ENCODE measurements around the gene ITPR1. TPM values are rescaled to one million over a fixed set of nuclear protein-coding genes. Genes with fewer than 3 reads are reported as not detected.

The ITPR1 gene
- total RNA-seq, 1 donor from 2014 or later, result 6.7 TPM

- Mint-ChIP-seq H3K4me3 (ENCODE audit: unreplicated experiment) (no peak overlapping the region), H3K9me3 (ENCODE audit: unreplicated experiment) (no peaks in the 10 kb centered on the region), H3K27me3 (ENCODE audit: low read depth, unreplicated experiment) (peaks cover 9% of the 10 kb centered on the region), H3K27ac (ENCODE audit: unreplicated experiment) (no peak overlapping the region), H3K36me3 (ENCODE audit: low read depth, unreplicated experiment) (no peaks in the 10 kb centered on the region), H3K4me1 (ENCODE audit: low read depth, unreplicated experiment) (no peaks in the 10 kb centered on the region)
- DNase-seq (ENCODE audit: low read depth) (no peak), FAIRE-seq (no peak)
- no peaks in the 10 kb centered on the region for H3K36me3 ChIP-seq (ENCODE audit: insufficient read depth, low read length)
- H3K4me1 ChIP-seq (ENCODE audit: insufficient read depth, low read length), result peaks cover 9% of the 10 kb centered on the region
- H3K4me2 ChIP-seq (ENCODE audit: low read length), result no peak overlapping the region
- peaks cover 28% of the 10 kb centered on the region for H3K27me3 ChIP-seq (ENCODE audit: insufficient read depth, low read length)
- no peak overlapping the region for H2AFZ ChIP-seq (ENCODE audit: low read depth, low read length)
- no peaks in the 10 kb centered on the region for H3K9me3 ChIP-seq (ENCODE audit: insufficient read depth, low read depth, low read length)
- no peak overlapping the region for H3K27ac ChIP-seq (ENCODE audit: low read depth, low read length)
- no peak overlapping the region for H3K4me3 ChIP-seq (ENCODE audit: insufficient read depth, low read depth, low read length)
- no peaks in the 10 kb centered on the region for H4K20me1 ChIP-seq (ENCODE audit: insufficient read depth, low read length)
- TF ChIP-seq EZH2 (IDR thresholded peaks at IDR 0.05; ENCODE audit: insufficient read depth, low read length) (no peak), CTCF (IDR thresholded peaks at IDR 0.05; ENCODE audit: insufficient read depth, low read depth, low read length) (no peak)
- H3K9ac ChIP-seq (ENCODE audit: low read length), result no peak overlapping the region
- no peaks in the 10 kb centered on the region for H3K79me2 ChIP-seq (ENCODE audit: insufficient read depth, low read length)
Observed at GRCh38 chr3:4478261-4478660, 14.9 kb upstream of the ITPR1 start.

GRCh38 chr3:4491855-4492207 lies 1.3 kb upstream of the ITPR1 start:
- peak overlapping the region; percentile 99 for H3K4me2 ChIP-seq (ENCODE audit: low read length)
- no peak overlapping the region for H3K9ac ChIP-seq (ENCODE audit: low read length)
- no peak overlapping the region for H2AFZ ChIP-seq (ENCODE audit: low read depth, low read length)
- H3K9me3 Mint-ChIP-seq (ENCODE audit: unreplicated experiment), result no peaks in the 10 kb centered on the region
- TF ChIP-seq EZH2 (IDR thresholded peaks at IDR 0.05; ENCODE audit: insufficient read depth, low read length) (no peak), CTCF (IDR thresholded peaks at IDR 0.05; ENCODE audit: insufficient read depth, low read depth, low read length) (no peak)
- H3K79me2 ChIP-seq (ENCODE audit: insufficient read depth, low read length), result no peaks in the 10 kb centered on the region
- H3K27ac ChIP-seq (ENCODE audit: low read depth, low read length), result no peak overlapping the region
- peak overlapping the region; percentile 82 for H3K4me3 ChIP-seq (ENCODE audit: insufficient read depth, low read depth, low read length)
- H3K36me3 ChIP-seq (ENCODE audit: insufficient read depth, low read length), result no peaks in the 10 kb centered on the region
- no peak for FAIRE-seq
- H3K4me3 Mint-ChIP-seq (ENCODE audit: unreplicated experiment), result peak overlapping the region; percentile 93
- H3K27ac Mint-ChIP-seq (ENCODE audit: unreplicated experiment), result no peak overlapping the region
- no peaks in the 10 kb centered on the region for H3K36me3 Mint-ChIP-seq (ENCODE audit: low read depth, unreplicated experiment)
- DNase-seq (ENCODE audit: low read depth), result no peak
- no peaks in the 10 kb centered on the region for H3K4me1 Mint-ChIP-seq (ENCODE audit: low read depth, unreplicated experiment)
- no peaks in the 10 kb centered on the region for H4K20me1 ChIP-seq (ENCODE audit: insufficient read depth, low read length)
- peaks cover 33% of the 10 kb centered on the region for H3K27me3 Mint-ChIP-seq (ENCODE audit: low read depth, unreplicated experiment)
- peaks cover 9% of the 10 kb centered on the region for H3K4me1 ChIP-seq (ENCODE audit: insufficient read depth, low read length)
- H3K9me3 ChIP-seq (ENCODE audit: insufficient read depth, low read depth, low read length), result no peaks in the 10 kb centered on the region
- peaks cover 41% of the 10 kb centered on the region for H3K27me3 ChIP-seq (ENCODE audit: insufficient read depth, low read length)

GRCh38 chr3:4492208-4493013 lies 737 bp upstream of the ITPR1 start:
- peak overlapping the region; percentile 62 for H3K27ac ChIP-seq (ENCODE audit: low read depth, low read length)
- H3K27me3 Mint-ChIP-seq (ENCODE audit: low read depth, unreplicated experiment), result peaks cover 33% of the 10 kb centered on the region

More at GRCh38 chr3:4492208-4493013, 737 bp upstream of the ITPR1 start:
- Histone ChIP-seq H3K4me3 (ENCODE audit: insufficient read depth, low read depth, low read length) (peak overlapping the region; percentile 82), H3K4me1 (ENCODE audit: insufficient read depth, low read length) (peaks cover 9% of the 10 kb centered on the region), H3K4me2 (ENCODE audit: low read length) (peak overlapping the region; percentile 99), H3K9ac (ENCODE audit: low read length) (peak overlapping the region; percentile 81), H2AFZ (ENCODE audit: low read depth, low read length) (peak overlapping the region; percentile 72), H3K27me3 (ENCODE audit: insufficient read depth, low read length) (peaks cover 41% of the 10 kb centered on the region), H3K36me3 (ENCODE audit: insufficient read depth, low read length) (no peaks in the 10 kb centered on the region), H3K79me2 (ENCODE audit: insufficient read depth, low read length) (no peaks in the 10 kb centered on the region), H3K9me3 (ENCODE audit: insufficient read depth, low read depth, low read length) (no peaks in the 10 kb centered on the region), H4K20me1 (ENCODE audit: insufficient read depth, low read length) (no peaks in the 10 kb centered on the region)
- H3K9me3 Mint-ChIP-seq (ENCODE audit: unreplicated experiment), result no peaks in the 10 kb centered on the region
- H3K36me3 Mint-ChIP-seq (ENCODE audit: low read depth, unreplicated experiment), result no peaks in the 10 kb centered on the region
- TF ChIP-seq EZH2 (IDR thresholded peaks at IDR 0.05; ENCODE audit: insufficient read depth, low read length), result peak; percentile 43
- TF ChIP-seq CTCF (IDR thresholded peaks at IDR 0.05; ENCODE audit: insufficient read depth, low read depth, low read length), result peak; percentile 3
- H3K4me1 Mint-ChIP-seq (ENCODE audit: low read depth, unreplicated experiment), result no peaks in the 10 kb centered on the region
- DNase-seq (ENCODE audit: low read depth), result peak; percentile 63
- peak overlapping the region; percentile 79 for H3K27ac Mint-ChIP-seq (ENCODE audit: unreplicated experiment)
- FAIRE-seq, result no peak
- H3K4me3 Mint-ChIP-seq (ENCODE audit: unreplicated experiment), result peak overlapping the region; percentile 93
